Omental fat pad (tissue), 4 donors: ENCODE data around the gene NTRK2. TPM values are rescaled to one million over a fixed set of nuclear protein-coding genes. Genes with fewer than 3 reads are reported as not detected.

Experiments
- ATAC-seq: fragments of 150-250 bp; one replicate; pipeline ENCODE4 v1.9.1; 2016; ENCODE audit warnings: mild to moderate bottlenecking, moderate library complexity; ENCODE audit not compliant: low FRiP score
- DNase-seq: peaks from one replicate; pipeline ENCODE4 v3.0.0-alpha.2; 2019; ENCODE audit warnings: low spot score
- total RNA-seq, 4 donors: library from RNA; depleted of rRNA; stranded (reverse); fragments of >200 nt; gene quantifications; one replicate each; pipeline ENCODE4 v1.1.0, GENCODE V29; 2016
- TF ChIP-seq, protein P1 (sequence below), 3 donors: fragments of 450-650 bp; IDR thresholded peaks; one replicate each; pipeline ENCODE4 v1.5.1; 2016 to 2017; ENCODE audit warnings: antibody characterized with exemption in 3 of 3, mild to moderate bottlenecking in 3 of 3, moderate library complexity in 2 of 3

Gene NTRK2
- total RNA-seq, 4 donors from 2014 or later = 13.9 to 20.2 (median 16.1) TPM

DNA sequence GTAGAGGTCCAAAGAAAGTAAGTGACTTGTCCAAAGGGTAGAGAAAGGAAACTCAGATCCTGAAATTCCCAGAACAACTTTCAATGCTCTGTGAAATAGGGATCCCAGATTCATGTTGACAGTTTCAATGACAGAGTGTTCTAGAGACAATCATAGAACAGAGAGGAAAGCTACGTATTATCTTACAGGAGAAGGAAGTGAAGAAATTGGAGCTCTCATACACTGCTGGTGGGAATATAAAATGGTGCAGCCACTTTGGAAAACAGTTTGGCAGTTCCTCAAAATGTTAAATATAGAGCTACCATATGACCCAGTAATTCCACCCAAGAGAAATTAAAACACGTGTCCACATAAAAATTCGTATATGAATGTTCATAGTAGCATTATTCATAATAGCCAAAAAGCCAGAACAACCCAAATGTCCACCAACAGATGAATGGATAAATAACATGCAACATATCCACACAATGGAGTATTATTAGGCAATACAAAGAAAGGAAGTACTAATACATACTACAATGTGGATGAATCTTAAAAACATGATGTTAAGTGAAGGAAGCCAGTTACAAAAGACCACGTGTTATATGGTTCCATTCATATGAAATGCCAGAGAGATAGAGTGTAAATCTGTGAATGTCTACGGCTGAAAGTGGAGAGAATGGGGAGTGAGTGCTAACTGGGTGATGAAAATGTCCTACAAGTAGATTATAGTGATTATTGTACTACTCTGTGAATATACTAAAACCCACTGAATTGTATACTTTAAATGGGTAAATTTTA is 197.1 kb downstream of the NTRK2 start:
- DNase-seq (no peak), ATAC-seq (no peak)

DNA sequence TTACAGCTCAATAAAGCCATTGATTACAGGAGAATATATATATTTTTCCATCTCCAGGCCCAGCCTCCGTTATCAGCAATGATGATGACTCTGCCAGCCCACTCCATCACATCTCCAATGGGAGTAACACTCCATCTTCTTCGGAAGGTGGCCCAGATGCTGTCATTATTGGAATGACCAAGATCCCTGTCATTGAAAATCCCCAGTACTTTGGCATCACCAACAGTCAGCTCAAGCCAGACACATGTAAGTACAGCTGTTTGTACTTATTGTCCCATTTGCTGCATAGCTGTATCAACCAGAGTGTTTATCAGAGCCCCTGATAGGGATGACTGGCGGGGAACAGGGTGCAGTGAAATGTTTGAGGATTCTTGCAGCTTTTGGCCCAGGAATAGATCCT is 197.7 kb downstream of the NTRK2 start:
- DNase-seq = no peak
- TF ChIP-seq, protein P1, sequence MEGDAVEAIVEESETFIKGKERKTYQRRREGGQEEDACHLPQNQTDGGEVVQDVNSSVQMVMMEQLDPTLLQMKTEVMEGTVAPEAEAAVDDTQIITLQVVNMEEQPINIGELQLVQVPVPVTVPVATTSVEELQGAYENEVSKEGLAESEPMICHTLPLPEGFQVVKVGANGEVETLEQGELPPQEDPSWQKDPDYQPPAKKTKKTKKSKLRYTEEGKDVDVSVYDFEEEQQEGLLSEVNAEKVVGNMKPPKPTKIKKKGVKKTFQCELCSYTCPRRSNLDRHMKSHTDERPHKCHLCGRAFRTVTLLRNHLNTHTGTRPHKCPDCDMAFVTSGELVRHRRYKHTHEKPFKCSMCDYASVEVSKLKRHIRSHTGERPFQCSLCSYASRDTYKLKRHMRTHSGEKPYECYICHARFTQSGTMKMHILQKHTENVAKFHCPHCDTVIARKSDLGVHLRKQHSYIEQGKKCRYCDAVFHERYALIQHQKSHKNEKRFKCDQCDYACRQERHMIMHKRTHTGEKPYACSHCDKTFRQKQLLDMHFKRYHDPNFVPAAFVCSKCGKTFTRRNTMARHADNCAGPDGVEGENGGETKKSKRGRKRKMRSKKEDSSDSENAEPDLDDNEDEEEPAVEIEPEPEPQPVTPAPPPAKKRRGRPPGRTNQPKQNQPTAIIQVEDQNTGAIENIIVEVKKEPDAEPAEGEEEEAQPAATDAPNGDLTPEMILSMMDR (IDR thresholded peaks at IDR 0.05) = no peak
- no peak for ATAC-seq

More for the DNA sequence above, 197.1 kb downstream of the NTRK2 start:
- TF ChIP-seq, protein P1 (IDR thresholded peaks at IDR 0.05) = no peak

DNA sequence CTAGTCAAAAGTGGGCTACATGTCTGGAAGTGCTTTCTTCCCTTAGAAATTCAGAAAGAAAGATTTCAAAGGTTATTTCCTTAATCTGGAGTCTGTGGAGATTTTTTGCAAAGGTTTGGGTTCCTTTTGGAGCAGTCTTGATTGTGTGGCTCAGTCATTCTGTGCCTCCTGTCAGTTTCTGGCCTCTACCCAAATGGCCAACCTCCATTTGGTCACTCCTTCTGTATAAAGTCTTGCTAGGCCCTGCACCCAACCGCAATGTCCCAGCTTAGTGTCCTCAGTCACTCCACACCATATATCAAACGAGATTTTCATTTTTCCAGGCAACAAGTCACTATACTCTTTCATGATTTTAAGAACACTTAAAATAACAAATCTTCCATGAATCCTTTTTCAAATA is 199.6 kb downstream of the NTRK2 start:
- DNase-seq = no peak
- TF ChIP-seq, protein P1 (IDR thresholded peaks at IDR 0.05) = no peak
- no peak for ATAC-seq

DNA sequence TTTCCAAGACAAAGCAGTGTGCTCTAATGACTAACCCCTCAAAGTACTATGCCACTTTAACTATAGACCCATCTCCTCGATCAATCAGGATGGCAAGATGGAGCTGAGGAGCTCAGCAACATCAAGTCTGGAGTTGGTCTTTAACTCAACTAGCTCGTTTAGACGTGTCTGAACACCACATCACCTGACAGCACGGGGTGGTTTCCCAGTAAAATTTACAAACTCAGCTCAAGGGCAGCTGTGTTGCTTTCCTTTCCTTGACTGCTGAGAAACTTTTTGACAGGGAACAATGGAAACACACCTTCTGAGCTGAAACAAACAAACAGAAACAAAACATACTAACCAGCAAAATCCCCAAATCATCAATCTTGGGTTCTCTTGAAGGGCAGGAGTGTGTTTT is 202.5 kb downstream of the NTRK2 start:
- TF ChIP-seq, protein P1 (IDR thresholded peaks at IDR 0.05) = no peak
- DNase-seq (no peak), ATAC-seq (no peak)

DNA sequence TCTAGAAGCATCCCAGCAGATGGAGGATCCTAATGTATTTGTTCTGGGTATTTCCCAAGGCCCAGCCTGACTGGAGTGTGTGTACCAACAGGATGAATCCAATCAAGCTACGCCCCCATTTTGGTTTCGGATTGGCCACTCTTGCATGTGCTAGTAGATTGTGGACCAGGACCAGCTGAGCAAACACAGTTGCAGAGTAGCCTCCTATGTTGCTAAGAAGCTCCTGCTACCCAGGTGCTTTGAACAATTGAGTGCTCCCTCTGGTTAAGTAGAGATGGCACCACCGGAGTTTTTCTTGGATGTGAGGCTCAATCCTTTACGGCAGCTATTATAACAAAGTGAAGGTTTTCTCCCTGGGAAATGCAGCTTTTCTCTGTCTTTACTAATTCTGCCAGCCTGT is 204.5 kb downstream of the NTRK2 start:
- TF ChIP-seq, protein P1 (IDR thresholded peaks at IDR 0.05) = no peak
- DNase-seq (no peak), ATAC-seq (no peak)

DNA sequence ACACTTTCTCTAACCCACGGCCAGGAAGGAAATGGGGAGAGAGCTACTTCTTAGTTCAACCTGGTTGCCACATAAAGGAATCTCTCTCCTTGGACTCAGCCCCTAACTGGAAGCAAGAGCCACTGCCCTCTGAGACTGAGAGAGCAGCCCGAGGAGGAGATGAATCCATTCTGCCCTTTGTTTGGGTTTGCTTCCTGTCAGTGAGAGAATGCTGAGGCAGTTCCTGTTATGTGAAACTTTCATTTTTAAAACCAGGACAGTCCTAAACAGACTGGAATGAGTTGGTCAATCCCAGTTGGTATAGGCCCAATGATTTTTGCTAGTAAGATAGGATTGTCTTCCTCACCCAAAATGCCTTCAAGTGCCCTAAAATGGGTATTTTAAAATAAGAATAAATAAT is 205.1 kb downstream of the NTRK2 start:
- no peak for ATAC-seq
- TF ChIP-seq, protein P1 (IDR thresholded peaks at IDR 0.05) = no peak
- no peak for DNase-seq

DNA sequence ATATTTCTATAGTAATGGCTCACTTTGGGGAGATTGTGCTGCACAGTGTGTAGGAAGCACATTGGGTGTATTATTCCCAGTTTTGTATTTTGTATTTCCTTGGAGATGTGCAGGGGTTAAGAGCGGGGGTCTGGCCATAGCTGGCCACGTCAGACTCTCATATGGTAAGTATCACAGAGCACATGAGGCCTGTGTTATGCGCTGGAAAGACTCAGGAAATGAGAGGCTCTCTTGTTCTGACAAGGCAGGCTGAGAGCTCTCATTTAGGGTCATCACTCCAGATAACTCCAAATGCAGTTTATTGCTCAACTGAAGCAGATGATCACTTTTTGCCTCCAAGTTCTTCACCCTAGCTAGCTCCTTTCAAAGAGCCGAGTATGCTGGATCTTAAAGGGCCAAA is 205.7 kb downstream of the NTRK2 start:
- TF ChIP-seq, protein P1 (IDR thresholded peaks at IDR 0.05) = no peak
- ATAC-seq (no peak), DNase-seq (no peak)
